ENCODE data around the gene SEC24C. TPM values are rescaled to one million over a fixed set of nuclear protein-coding genes. Genes with fewer than 3 reads are reported as not detected.
A peak's percentile ranks its signal among the peaks of the same experiment; 100 is the strongest.
"Not testable (repeated sequence)": the region's sequence is repeated elsewhere in the genome, so short reads cannot be mapped to it uniquely, and the experiment has no call there.

The SEC24C gene
- total RNA-seq, 4 donors from 2014 or later = 68.8 to 74.4 (median 70.8) TPM

GRCh38 chr10:73714483-73714882 is 29.7 kb upstream of the SEC24C start:
- WGBS = 53% methylated on average over 3 of the region's 3 CpGs

GRCh38 chr10:73715179-73716156 is 28.7 kb upstream of the SEC24C start:
- 93% methylated on average over 17 of the region's 17 CpGs for WGBS
- not testable (repeated sequence) for H3K4me3 ChIP-seq; H3K4me1 ChIP-seq; H3K9me3 ChIP-seq; H3K27me3 ChIP-seq; DNase-seq (ENCODE audit: low spot score in 2 of 2); H3K27ac ChIP-seq
- peaks cover 66% of the 10 kb centered on the region for H3K36me3 ChIP-seq

More at GRCh38 chr10:73714483-73714882, 29.7 kb upstream of the SEC24C start:
- not testable (repeated sequence) for H3K4me1 ChIP-seq; DNase-seq (ENCODE audit: low spot score in 2 of 2); H3K27ac ChIP-seq; H3K4me3 ChIP-seq; H3K27me3 ChIP-seq; H3K9me3 ChIP-seq
- peaks cover 61% of the 10 kb centered on the region for H3K36me3 ChIP-seq

GRCh38 chr10:73716251-73716650 is 27.9 kb upstream of the SEC24C start:
- WGBS = 83% methylated on average over 1 of the region's 1 CpG
- Histone ChIP-seq H3K27ac (no peak overlapping the region), H3K27me3 (no peaks in the 10 kb centered on the region), H3K4me3 (no peak overlapping the region), H3K9me3 (no peaks in the 10 kb centered on the region), H3K4me1 (no peaks in the 10 kb centered on the region), H3K36me3 (peaks cover 73% of the 10 kb centered on the region)
- TF ChIP-seq POLR2A (IDR thresholded peaks at IDR 0.05) (no peak), POLR2AphosphoS5 (IDR thresholded peaks at IDR 0.05) (no peak), CTCF (IDR thresholded peaks at IDR 0.05) (no peak), EP300 (IDR thresholded peaks at IDR 0.05) (no peak)
- no peak for DNase-seq (ENCODE audit: low spot score in 2 of 2)

GRCh38 chr10:73717556-73717955 is 26.6 kb upstream of the SEC24C start:
- Histone ChIP-seq H3K4me1 (no peaks in the 10 kb centered on the region), H3K27ac (no peak overlapping the region), H3K36me3 (peaks cover 77% of the 10 kb centered on the region), H3K27me3 (no peaks in the 10 kb centered on the region), H3K4me3 (no peak overlapping the region), H3K9me3 (no peaks in the 10 kb centered on the region)
- DNase-seq (ENCODE audit: low spot score in 2 of 2) = no peak
- TF ChIP-seq EP300 (IDR thresholded peaks at IDR 0.05) (no peak), POLR2AphosphoS5 (IDR thresholded peaks at IDR 0.05) (no peak), POLR2A (IDR thresholded peaks at IDR 0.05) (no peak), CTCF (IDR thresholded peaks at IDR 0.05) (no peak)
- WGBS = 62% methylated on average over 5 of the region's 5 CpGs

DNA sequence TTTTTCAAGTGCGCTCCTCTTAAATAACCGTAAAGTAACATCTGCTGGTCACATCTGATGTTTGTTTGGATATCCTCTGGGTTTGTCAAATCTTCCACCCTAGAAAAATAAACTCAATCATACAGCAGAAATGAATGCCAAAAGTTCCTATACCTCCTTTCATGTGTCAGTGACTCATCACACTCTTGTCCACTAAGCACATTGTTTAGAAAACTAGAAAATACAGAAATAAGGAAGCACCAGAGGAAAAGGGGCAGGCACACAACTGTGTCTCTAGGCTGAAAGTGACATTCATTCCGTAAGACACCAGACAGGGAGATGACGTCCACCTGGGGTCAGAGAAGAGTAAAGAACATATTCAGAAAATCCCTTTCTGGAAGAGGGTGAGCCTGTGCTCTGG is 23.6 kb upstream of the SEC24C start:
- H3K4me3 ChIP-seq; H3K27me3 ChIP-seq; H3K9me3 ChIP-seq; H3K27ac ChIP-seq; DNase-seq (ENCODE audit: low spot score in 2 of 2); H3K4me1 ChIP-seq: not testable (repeated sequence)
- WGBS = 91% methylated on average over 4 of the region's 4 CpGs
- H3K36me3 ChIP-seq = peaks cover 89% of the 10 kb centered on the region

- DNase-seq (ENCODE audit: low spot score in 2 of 2) = no peak
- TF ChIP-seq POLR2A (IDR thresholded peaks at IDR 0.05) (no peak), POLR2AphosphoS5 (IDR thresholded peaks at IDR 0.05) (no peak), EP300 (IDR thresholded peaks at IDR 0.05) (no peak), CTCF (IDR thresholded peaks at IDR 0.05) (no peak)
- Histone ChIP-seq H3K27me3 (no peaks in the 10 kb centered on the region), H3K4me3 (no peak overlapping the region), H3K36me3 (peaks cover 77% of the 10 kb centered on the region), H3K9me3 (no peaks in the 10 kb centered on the region), H3K27ac (no peak overlapping the region), H3K4me1 (no peaks in the 10 kb centered on the region)
- 90% methylated on average over 4 of the region's 4 CpGs for WGBS
Observed at GRCh38 chr10:73723516-73723915, 20.7 kb upstream of the SEC24C start.

- Histone ChIP-seq H3K4me3 (peak overlapping the region; percentile 73), H3K27ac (peak overlapping the region; percentile 89), H3K36me3 (peaks cover 52% of the 10 kb centered on the region), H3K4me1 (peaks cover 26% of the 10 kb centered on the region)
- WGBS = 0% methylated on average over 9 of the region's 9 CpGs
- not testable (repeated sequence) for DNase-seq (ENCODE audit: low spot score in 2 of 2); H3K27me3 ChIP-seq; H3K9me3 ChIP-seq
Observed at GRCh38 chr10:73729781-73730152, 14.4 kb upstream of the SEC24C start.
